ENCODE data around the gene TRAPPC14.

Gene TRAPPC14

DNA sequence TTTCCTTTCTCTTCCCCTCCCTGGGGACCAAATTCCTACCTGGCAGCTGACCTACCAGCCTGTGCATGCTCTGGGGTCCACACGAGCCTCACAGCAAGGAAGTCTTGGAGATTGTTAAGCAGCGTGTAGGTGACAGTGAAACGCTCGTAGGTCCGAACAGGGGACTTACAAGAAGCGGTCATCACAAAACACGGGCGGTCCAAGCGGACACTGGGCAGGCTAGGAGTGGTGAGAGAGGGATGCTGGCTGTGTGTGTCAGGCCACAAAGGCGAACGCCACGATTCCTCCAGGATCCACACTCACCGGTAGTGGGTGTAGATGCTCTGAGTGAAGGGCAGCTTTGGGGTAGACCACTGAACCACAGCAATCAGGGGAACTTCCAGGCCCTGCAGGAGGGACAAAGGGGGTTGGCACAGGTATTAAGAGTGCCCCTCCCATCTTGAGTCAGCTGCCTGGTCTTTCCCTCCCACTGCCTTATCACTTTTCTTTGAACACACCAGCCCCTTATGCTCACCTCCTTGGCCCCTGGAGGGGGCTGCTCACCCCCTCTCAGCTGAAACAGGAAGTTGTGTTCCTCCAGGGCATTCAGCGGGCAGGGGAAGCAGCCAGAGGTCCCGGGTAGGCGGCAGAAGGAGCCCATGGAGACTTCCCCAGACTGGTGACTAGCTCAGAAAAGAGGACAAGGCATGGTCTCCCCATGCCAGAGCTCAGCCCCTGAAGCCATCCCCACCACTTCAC lies 2.0 kb downstream of the TRAPPC14 start (continued):
- no peak for TF ChIP-seq ZBTB7A (tag by site-specific recombination; IDR thresholded peaks at IDR 0.05; ENCODE audit: low read depth)

DNA sequence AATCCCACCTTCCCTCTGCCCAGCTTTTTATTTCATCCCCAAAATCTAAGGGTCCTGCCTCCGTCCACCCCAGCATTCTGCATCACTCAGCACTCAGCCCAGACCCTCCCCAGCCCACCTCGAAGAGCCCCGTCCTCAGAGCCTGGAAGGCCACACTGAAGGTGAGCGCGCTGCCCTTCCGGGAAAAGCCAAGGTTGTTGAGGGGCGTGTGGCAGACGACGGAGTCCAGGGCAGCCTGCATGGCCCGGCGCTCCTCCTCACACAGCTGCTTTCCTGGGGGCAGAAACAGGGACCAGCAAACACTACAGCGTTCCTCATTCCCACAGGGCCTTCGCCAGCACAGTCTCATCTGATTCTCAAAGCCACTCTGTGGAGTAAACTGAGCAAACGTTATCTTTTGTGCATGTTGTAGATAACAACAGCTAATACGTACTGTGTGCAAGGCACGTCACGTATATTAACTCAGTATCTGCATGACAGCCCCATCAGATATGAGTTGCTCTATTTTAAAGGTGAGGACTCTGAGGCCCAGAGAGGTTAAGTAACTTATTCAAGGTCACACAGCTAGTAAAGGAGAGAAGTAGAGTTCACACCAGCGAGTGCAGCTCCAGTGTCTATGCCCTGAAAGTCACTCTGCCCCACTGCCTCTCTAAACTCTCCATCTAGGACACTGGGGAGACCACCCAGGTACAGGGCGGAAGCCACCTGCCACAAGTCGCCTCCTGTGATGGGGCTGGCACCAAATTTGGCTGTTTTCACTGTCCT lies 2.8 kb downstream of the TRAPPC14 start:
- ChIA-PET POLR2A (interaction anchor here (1.2 to 4.3 kb wide), 3 partner anchors 7 to 23 kb away, joined by 3 to 38 read pairs (median 3); partner anchors contain the start of genes GPC2, LAMTOR4 and STAG3), CTCF (interaction anchor here (0.6 to 1.8 kb wide), 4 partner anchors 19 to 531 kb away, joined by 3 to 5 read pairs (median 4); no protein-coding TSS in a partner anchor)
- H3K9me3 ChIP-seq (ENCODE audit: control insufficient read depth, insufficient read depth, low read depth, low read length) = no peaks in the 10 kb centered on the region
- H3K36me3 ChIP-seq (ENCODE audit: control insufficient read depth in 2 of 2, insufficient read depth in 1 of 2, low read length in 2 of 2) = peaks cover 10 to 54% of the 10 kb centered on the region in 2 experiments; a peak in 2 of 3 replicates
- H3K4me1 ChIP-seq (ENCODE audit: control insufficient read depth, insufficient read depth, low read length) = no peaks in the 10 kb centered on the region
- no peak for TF ChIP-seq ZNF560 (tag by site-specific recombination; IDR thresholded peaks at IDR 0.05; ENCODE audit: borderline replicate concordance)
- TF ChIP-seq, protein P1, sequence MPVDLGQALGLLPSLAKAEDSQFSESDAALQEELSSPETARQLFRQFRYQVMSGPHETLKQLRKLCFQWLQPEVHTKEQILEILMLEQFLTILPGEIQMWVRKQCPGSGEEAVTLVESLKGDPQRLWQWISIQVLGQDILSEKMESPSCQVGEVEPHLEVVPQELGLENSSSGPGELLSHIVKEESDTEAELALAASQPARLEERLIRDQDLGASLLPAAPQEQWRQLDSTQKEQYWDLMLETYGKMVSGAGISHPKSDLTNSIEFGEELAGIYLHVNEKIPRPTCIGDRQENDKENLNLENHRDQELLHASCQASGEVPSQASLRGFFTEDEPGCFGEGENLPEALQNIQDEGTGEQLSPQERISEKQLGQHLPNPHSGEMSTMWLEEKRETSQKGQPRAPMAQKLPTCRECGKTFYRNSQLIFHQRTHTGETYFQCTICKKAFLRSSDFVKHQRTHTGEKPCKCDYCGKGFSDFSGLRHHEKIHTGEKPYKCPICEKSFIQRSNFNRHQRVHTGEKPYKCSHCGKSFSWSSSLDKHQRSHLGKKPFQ (tag by site-specific recombination; IDR thresholded peaks at IDR 0.05) = 0 out of 2 replicates have a peak, but pooled peaks have one; percentile 28
- no peak overlapping the region for H3K27ac ChIP-seq (ENCODE audit: extremely low read depth, low read depth, low read length)
- H3K4me3 ChIP-seq (ENCODE audit: low read depth, low read length) = no peak overlapping the region

DNA sequence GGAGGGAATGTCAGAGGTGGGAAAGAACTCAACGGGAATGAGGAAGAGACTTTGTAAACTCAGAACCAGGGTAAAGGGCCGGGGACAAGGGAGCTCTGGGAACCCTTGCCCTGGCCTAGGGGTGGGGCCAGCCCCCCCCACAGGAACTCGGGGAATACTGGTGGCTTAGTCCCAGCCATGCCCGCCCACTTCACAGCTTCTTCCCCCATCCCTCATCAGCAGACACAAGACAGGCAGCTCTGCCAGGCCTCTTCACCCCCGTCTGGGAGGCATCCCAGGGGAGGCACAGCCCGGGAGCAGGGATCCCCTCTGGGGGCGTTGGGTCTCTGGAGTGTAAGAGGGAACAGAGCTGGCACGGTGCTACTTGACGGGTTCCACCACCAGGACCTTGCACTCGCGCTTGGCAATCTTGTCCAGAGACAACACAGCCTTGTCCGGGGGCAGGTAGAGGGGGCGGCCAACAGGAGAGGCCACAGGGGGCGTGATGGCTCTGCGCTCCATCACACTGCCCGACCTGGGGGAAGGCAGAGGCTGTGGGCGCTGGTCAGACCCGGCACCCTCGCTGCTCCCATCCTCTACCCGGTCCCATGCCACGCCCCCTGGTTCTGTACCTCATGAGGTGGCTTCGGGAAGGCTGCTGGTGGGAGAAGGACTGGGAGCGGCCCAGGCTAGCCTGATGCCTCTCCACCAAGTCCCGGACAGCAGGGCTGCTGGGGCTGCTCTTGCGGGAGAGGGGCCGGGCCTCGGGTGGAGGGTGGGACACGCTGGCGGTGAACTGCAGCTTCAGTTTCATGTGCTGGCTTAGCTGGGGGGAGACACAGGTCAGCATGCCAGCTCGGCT lies 3.7 kb downstream of the TRAPPC14 start:
- CTCF ChIA-PET = interaction anchor here (0.6 to 1.1 kb wide), 2 partner anchors 23 to 32 kb away, joined by 3 to 5 read pairs; partner anchors contain the start of genes GPC2 and STAG3
- Histone ChIP-seq H3K9me3 (ENCODE audit: control insufficient read depth, insufficient read depth, low read depth, low read length) (no peaks in the 10 kb centered on the region), H3K36me3 (ENCODE audit: control insufficient read depth in 2 of 2, insufficient read depth in 1 of 2, low read length in 2 of 2) (peaks cover 15 to 56% of the 10 kb centered on the region in 2 experiments; a peak in 2 of 3 replicates), H3K4me1 (ENCODE audit: control insufficient read depth, insufficient read depth, low read length) (peaks cover 6% of the 10 kb centered on the region), H3K27ac (ENCODE audit: extremely low read depth, low read depth, low read length) (no peak overlapping the region), H3K4me3 (ENCODE audit: low read depth, low read length) (no peak overlapping the region)
- POLR2A ChIA-PET = interaction anchor here (1.2 kb wide), 1 partner anchor 23 kb away, joined by 3 read pairs; the partner anchor contains the start of genes GPC2 and STAG3
- TF ChIP-seq ZNF777 (tag by site-specific recombination; IDR thresholded peaks at IDR 0.05; ENCODE audit: borderline replicate concordance) (no peak), ZNF677 (tag by site-specific recombination; IDR thresholded peaks at IDR 0.05) (no peak), ZNF341 (tag by site-specific recombination; IDR thresholded peaks at IDR 0.05; ENCODE audit: low read depth) (no peak), ZNF48 (tag by site-specific recombination; IDR thresholded peaks at IDR 0.05) (no peak), ZBTB17 (tag by site-specific recombination; IDR thresholded peaks at IDR 0.05) (no peak), ZFHX2 (tag by site-specific recombination; conservative IDR thresholded peaks at IDR 0.05) (peak; percentile 81), ZNF138 (tag by site-specific recombination; IDR thresholded peaks at IDR 0.05; ENCODE audit: borderline replicate concordance) (no peak), KLF1 (tag by site-specific recombination; IDR thresholded peaks at IDR 0.05) (no peak), ZNF510 (tag by site-specific recombination; IDR thresholded peaks at IDR 0.05; ENCODE audit: insufficient replicate concordance) (no peak), GLIS1 (tag by site-specific recombination; IDR thresholded peaks at IDR 0.05) (peak; percentile 79), ZNF600 (tag by site-specific recombination; IDR thresholded peaks at IDR 0.05) (peak; percentile 76), ZNF791 (tag by site-specific recombination; IDR thresholded peaks at IDR 0.05) (no peak), GLIS2 (tag by site-specific recombination; IDR thresholded peaks at IDR 0.05) (peak; percentile 85), ZNF423 (tag by site-specific recombination; IDR thresholded peaks at IDR 0.05) (no peak), ZNF391 (tag by site-specific recombination; IDR thresholded peaks at IDR 0.05; ENCODE audit: borderline replicate concordance, low read depth) (no peak)
- TF ChIP-seq, protein P2, sequence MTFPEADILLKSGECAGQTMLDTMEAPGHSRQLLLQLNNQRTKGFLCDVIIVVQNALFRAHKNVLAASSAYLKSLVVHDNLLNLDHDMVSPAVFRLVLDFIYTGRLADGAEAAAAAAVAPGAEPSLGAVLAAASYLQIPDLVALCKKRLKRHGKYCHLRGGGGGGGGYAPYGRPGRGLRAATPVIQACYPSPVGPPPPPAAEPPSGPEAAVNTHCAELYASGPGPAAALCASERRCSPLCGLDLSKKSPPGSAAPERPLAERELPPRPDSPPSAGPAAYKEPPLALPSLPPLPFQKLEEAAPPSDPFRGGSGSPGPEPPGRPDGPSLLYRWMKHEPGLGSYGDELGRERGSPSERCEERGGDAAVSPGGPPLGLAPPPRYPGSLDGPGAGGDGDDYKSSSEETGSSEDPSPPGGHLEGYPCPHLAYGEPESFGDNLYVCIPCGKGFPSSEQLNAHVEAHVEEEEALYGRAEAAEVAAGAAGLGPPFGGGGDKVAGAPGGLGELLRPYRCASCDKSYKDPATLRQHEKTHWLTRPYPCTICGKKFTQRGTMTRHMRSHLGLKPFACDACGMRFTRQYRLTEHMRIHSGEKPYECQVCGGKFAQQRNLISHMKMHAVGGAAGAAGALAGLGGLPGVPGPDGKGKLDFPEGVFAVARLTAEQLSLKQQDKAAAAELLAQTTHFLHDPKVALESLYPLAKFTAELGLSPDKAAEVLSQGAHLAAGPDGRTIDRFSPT (tag by site-specific recombination; IDR thresholded peaks at IDR 0.05) = no peak
- TF ChIP-seq, protein P3, sequence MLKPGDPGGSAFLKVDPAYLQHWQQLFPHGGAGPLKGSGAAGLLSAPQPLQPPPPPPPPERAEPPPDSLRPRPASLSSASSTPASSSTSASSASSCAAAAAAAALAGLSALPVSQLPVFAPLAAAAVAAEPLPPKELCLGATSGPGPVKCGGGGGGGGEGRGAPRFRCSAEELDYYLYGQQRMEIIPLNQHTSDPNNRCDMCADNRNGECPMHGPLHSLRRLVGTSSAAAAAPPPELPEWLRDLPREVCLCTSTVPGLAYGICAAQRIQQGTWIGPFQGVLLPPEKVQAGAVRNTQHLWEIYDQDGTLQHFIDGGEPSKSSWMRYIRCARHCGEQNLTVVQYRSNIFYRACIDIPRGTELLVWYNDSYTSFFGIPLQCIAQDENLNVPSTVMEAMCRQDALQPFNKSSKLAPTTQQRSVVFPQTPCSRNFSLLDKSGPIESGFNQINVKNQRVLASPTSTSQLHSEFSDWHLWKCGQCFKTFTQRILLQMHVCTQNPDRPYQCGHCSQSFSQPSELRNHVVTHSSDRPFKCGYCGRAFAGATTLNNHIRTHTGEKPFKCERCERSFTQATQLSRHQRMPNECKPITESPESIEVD (tag by site-specific recombination; IDR thresholded peaks at IDR 0.05) = no peak
- TF ChIP-seq, protein P4, sequence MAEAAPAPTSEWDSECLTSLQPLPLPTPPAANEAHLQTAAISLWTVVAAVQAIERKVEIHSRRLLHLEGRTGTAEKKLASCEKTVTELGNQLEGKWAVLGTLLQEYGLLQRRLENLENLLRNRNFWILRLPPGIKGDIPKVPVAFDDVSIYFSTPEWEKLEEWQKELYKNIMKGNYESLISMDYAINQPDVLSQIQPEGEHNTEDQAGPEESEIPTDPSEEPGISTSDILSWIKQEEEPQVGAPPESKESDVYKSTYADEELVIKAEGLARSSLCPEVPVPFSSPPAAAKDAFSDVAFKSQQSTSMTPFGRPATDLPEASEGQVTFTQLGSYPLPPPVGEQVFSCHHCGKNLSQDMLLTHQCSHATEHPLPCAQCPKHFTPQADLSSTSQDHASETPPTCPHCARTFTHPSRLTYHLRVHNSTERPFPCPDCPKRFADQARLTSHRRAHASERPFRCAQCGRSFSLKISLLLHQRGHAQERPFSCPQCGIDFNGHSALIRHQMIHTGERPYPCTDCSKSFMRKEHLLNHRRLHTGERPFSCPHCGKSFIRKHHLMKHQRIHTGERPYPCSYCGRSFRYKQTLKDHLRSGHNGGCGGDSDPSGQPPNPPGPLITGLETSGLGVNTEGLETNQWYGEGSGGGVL (tag by site-specific recombination; IDR thresholded peaks at IDR 0.05) = no peak

Data from HEK293 (cell line).